NCI-H2107 treated with DMSO at 0.1 percent for 48 hours (cell line): Measurements from ENCODE around the gene KIAA1958.

Experiments used
- DNase-seq: peaks from one replicate; lab custom pipeline; 2025; ENCODE audit not compliant: unreplicated experiment; lab: John Stamatoyannopoulos, UW

The KIAA1958 gene

GRCh38 chr9:112553256-112553826, 66.7 kb downstream of the KIAA1958 start:
- no peak for DNase-seq

GRCh38 chr9:112554516-112554915, 67.9 kb downstream of the KIAA1958 start:
- DNase-seq = no peak

- DNase-seq = no peak
These were observed 68.5 kb downstream of the KIAA1958 start for GRCh38 chr9:112555101-112555643.

GRCh38 chr9:112555844-112556482, 69.3 kb downstream of the KIAA1958 start:
- no peak for DNase-seq

- DNase-seq = no peak
These were observed 70.1 kb downstream of the KIAA1958 start for GRCh38 chr9:112556497-112557442.

GRCh38 chr9:112558476-112558875, 71.8 kb downstream of the KIAA1958 start:
- no peak for DNase-seq

GRCh38 chr9:112558978-112559377, 72.4 kb downstream of the KIAA1958 start:
- DNase-seq = no peak

GRCh38 chr9:112559629-112560413, 73.2 kb downstream of the KIAA1958 start:
- DNase-seq = no peak

GRCh38 chr9:112562235-112562958, 75.8 kb downstream of the KIAA1958 start:
- no peak for DNase-seq

- DNase-seq = no peak
These were observed 82.6 kb downstream of the KIAA1958 start for GRCh38 chr9:112569186-112569585.

GRCh38 chr9:112570671-112571167, 84.1 kb downstream of the KIAA1958 start:
- no peak for DNase-seq

- no peak for DNase-seq
These were observed 85.2 kb downstream of the KIAA1958 start for GRCh38 chr9:112571624-112572355.

GRCh38 chr9:112572416-112572815, 85.8 kb downstream of the KIAA1958 start:
- DNase-seq = no peak

- no peak for DNase-seq
These were observed 87.4 kb downstream of the KIAA1958 start for GRCh38 chr9:112574008-112574407.

GRCh38 chr9:112575107-112575506, 88.5 kb downstream of the KIAA1958 start:
- DNase-seq = no peak

- no peak for DNase-seq
These were observed 95.0 kb downstream of the KIAA1958 start for GRCh38 chr9:112581469-112582176.

GRCh38 chr9:112582371-112583262, 96.0 kb downstream of the KIAA1958 start:
- DNase-seq = no peak
